ENCODE data around the gene MPIG6B. TPM values are rescaled to one million over a fixed set of nuclear protein-coding genes. Genes with fewer than 3 reads are reported as not detected.
A peak's percentile ranks its signal among the peaks of the same experiment; 100 is the strongest.

The MPIG6B gene
- polyA plus RNA-seq, 1 donor (not counting 4 experiments of a cell fraction or from before 2014, with no cell fraction given) = 0.10 TPM

- Histone ChIP-seq H3K36me3 (ENCODE audit: control insufficient read depth in 2 of 2, extremely low read depth in 1 of 2, insufficient read depth in 2 of 2, low read length in 2 of 2) (peaks cover 24 to 40% of the 10 kb centered on the region in 2 experiments), H3K79me2 (ENCODE audit: control insufficient read depth, insufficient read depth, low read length) (peaks cover 39% of the 10 kb centered on the region), H3K4me3 (ENCODE audit: control insufficient read depth in 2 of 3, extremely low read depth in 1 of 3, insufficient read depth in 2 of 3, low read depth in 1 of 3, low read length in 3 of 3) (peak overlapping the region; percentile 62 to 88 (median 66)), H3K4me1 (ENCODE audit: control insufficient read depth, extremely low read depth, insufficient read depth, low read length) (peaks cover 47% of the 10 kb centered on the region), H4K20me1 (ENCODE audit: control insufficient read depth, extremely low read depth, insufficient read depth, low read length) (peaks cover 19% of the 10 kb centered on the region), H3K27ac (ENCODE audit: control insufficient read depth, insufficient read depth, low read length) (peak overlapping the region; percentile 96), H3K9me1 (ENCODE audit: control insufficient read depth, extremely low read depth, insufficient read depth, low read length) (peaks cover 4% of the 10 kb centered on the region), H3K27me3 (ENCODE audit: control insufficient read depth, extremely low read depth, insufficient read depth, low read length) (no peaks in the 10 kb centered on the region), H3K9me3 (ENCODE audit: control insufficient read depth, low read depth, low read length) (no peaks in the 10 kb centered on the region), H3K9ac (ENCODE audit: control insufficient read depth, extremely low read depth, insufficient read depth, low read length) (peak overlapping the region; percentile 90), H2AFZ (ENCODE audit: control insufficient read depth, low read length) (no peak overlapping the region), H3K4me2 (ENCODE audit: control insufficient read depth, extremely low read depth, insufficient read depth, low read depth, low read length) (peak overlapping the region; percentile 84)
- DNase-seq (ENCODE audit: low read depth, low spot score) = no peak
- dilution Hi-C loops (cut with MboI; ENCODE audit: extremely low pct_ligation_motif_present, low sequenced_read_pairs) = no loop called here
- peak; percentile 67 for FAIRE-seq
- no peak for TF ChIP-seq CTCF (optimal IDR thresholded peaks at IDR 0.05 in 1 of 3, IDR thresholded peaks at IDR 0.05 in 1 of 3, conservative IDR thresholded peaks at IDR 0.05 in 1 of 3; ENCODE audit: extremely low read depth in 1 of 3, insufficient read depth in 2 of 3, low read length in 3 of 3)
- no peak for TF ChIP-seq EZH2 (IDR thresholded peaks at IDR 0.05; ENCODE audit: low read length)
Measured at GRCh38 chr6:31734247-31734820, 11.2 kb downstream of the MPIG6B start.

- Histone ChIP-seq H4K20me1 (ENCODE audit: control insufficient read depth, extremely low read depth, insufficient read depth, low read length) (peaks cover 19% of the 10 kb centered on the region), H3K9ac (ENCODE audit: control insufficient read depth, extremely low read depth, insufficient read depth, low read length) (peak overlapping the region; percentile 90), H3K4me3 (ENCODE audit: control insufficient read depth in 2 of 3, extremely low read depth in 1 of 3, insufficient read depth in 2 of 3, low read depth in 1 of 3, low read length in 3 of 3) (peak overlapping the region; percentile 62 to 88 (median 66)), H3K27me3 (ENCODE audit: control insufficient read depth, extremely low read depth, insufficient read depth, low read length) (no peaks in the 10 kb centered on the region), H3K36me3 (ENCODE audit: control insufficient read depth in 2 of 2, extremely low read depth in 1 of 2, insufficient read depth in 2 of 2, low read length in 2 of 2) (peaks cover 24 to 40% of the 10 kb centered on the region in 2 experiments), H3K79me2 (ENCODE audit: control insufficient read depth, insufficient read depth, low read length) (peaks cover 39% of the 10 kb centered on the region), H3K9me1 (ENCODE audit: control insufficient read depth, extremely low read depth, insufficient read depth, low read length) (peaks cover 4% of the 10 kb centered on the region), H3K4me2 (ENCODE audit: control insufficient read depth, extremely low read depth, insufficient read depth, low read depth, low read length) (peak overlapping the region; percentile 84), H2AFZ (ENCODE audit: control insufficient read depth, low read length) (peak overlapping the region; percentile 38), H3K9me3 (ENCODE audit: control insufficient read depth, low read depth, low read length) (no peaks in the 10 kb centered on the region), H3K4me1 (ENCODE audit: control insufficient read depth, extremely low read depth, insufficient read depth, low read length) (peaks cover 43% of the 10 kb centered on the region), H3K27ac (ENCODE audit: control insufficient read depth, insufficient read depth, low read length) (peak overlapping the region; percentile 96)
- dilution Hi-C loops (cut with MboI; ENCODE audit: extremely low pct_ligation_motif_present, low sequenced_read_pairs) = no loop called here
- TF ChIP-seq EZH2 (IDR thresholded peaks at IDR 0.05; ENCODE audit: low read length) = no peak
- no peak for TF ChIP-seq CTCF (optimal IDR thresholded peaks at IDR 0.05 in 1 of 3, IDR thresholded peaks at IDR 0.05 in 1 of 3, conservative IDR thresholded peaks at IDR 0.05 in 1 of 3; ENCODE audit: extremely low read depth in 1 of 3, insufficient read depth in 2 of 3, low read length in 3 of 3)
- FAIRE-seq = no peak
- DNase-seq (ENCODE audit: low read depth, low spot score) = no peak
Measured at GRCh38 chr6:31734821-31735406, 11.7 kb downstream of the MPIG6B start.

All from keratinocyte (primary cell).